ENCODE results near the gene PACS1.
"Not testable (repeated sequence)": the region's sequence is repeated elsewhere in the genome, so short reads cannot be mapped to it uniquely, and the experiment has no call there.

PACS1 gene

DNA sequence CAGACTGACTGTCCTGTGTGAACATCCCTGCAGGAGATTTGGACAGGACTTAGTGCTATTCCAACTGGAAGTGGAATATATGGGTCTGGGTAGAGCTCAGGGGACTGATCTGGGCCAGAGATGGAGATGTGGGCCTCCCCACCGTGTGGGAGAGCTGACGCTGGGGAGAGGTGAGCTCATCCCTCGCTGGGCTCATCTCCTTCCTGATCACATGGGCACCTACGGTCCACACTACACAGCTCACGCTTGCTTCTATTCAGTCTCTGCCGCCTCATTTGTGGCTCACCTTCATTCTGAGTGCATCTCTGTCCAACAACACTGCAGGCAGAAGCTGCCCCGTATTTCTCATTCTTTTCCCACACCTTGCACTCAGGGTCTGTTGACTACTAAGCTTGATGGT, 181.7 kb downstream of the PACS1 start:
- ChIA-PET POLR2A (ENCODE audit: low non-redundant PET) (no interaction called here), CTCF (no interaction called here)
- H3K27ac ChIP-seq, result no peak overlapping the region
- no peak for DNase-seq (ENCODE audit: low spot score)
- TF ChIP-seq, protein P1, sequence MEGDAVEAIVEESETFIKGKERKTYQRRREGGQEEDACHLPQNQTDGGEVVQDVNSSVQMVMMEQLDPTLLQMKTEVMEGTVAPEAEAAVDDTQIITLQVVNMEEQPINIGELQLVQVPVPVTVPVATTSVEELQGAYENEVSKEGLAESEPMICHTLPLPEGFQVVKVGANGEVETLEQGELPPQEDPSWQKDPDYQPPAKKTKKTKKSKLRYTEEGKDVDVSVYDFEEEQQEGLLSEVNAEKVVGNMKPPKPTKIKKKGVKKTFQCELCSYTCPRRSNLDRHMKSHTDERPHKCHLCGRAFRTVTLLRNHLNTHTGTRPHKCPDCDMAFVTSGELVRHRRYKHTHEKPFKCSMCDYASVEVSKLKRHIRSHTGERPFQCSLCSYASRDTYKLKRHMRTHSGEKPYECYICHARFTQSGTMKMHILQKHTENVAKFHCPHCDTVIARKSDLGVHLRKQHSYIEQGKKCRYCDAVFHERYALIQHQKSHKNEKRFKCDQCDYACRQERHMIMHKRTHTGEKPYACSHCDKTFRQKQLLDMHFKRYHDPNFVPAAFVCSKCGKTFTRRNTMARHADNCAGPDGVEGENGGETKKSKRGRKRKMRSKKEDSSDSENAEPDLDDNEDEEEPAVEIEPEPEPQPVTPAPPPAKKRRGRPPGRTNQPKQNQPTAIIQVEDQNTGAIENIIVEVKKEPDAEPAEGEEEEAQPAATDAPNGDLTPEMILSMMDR (conservative IDR thresholded peaks at IDR 0.05; ENCODE audit: low read depth), result no peak

DNA sequence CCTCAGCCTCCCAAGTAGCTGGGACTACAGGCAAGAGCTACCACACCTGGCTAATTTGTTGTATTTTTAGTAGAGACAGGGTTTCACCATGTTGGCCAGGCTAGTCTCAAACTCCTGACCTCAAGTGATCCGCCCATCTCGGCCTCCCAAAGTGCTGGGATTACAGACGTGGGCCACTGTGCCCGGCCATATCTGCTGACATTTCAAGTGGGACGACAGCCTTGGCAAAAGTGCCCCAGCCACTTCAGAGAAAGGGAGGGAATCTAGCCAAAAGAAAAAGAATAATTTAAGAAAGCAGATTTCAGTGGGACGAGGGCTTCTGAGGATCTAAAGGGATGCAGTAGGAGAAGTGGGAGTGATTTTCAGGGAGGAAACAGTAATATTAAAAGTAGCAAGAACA, 183.0 kb downstream of the PACS1 start:
- H3K27ac ChIP-seq; DNase-seq (ENCODE audit: low spot score); POLR2A ChIA-PET (ENCODE audit: low non-redundant PET): not testable (repeated sequence)
- CTCF ChIA-PET, result interaction anchor here (0.6 kb wide), 1 partner anchor 18 kb away, joined by 5 read pairs; no protein-coding TSS in a partner anchor

DNA sequence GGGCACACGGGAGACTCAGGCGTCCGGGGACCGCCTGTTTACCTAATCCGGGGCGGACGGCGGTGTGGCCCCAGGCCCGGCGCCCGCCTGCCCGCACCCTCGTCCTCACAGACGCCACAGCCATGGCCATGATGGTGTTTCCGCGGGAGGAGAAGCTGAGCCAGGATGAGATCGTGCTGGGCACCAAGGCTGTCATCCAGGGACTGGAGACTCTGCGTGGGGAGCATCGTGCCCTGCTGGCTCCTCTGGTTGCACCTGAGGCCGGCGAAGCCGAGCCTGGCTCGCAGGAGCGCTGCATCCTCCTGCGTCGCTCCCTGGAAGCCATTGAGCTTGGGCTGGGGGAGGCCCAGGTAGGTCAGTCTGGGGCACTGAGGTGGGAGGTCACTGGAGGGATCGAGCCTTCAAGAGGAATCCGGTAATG, 188.4 kb downstream of the PACS1 start:
- no peak for DNase-seq (ENCODE audit: low spot score)
- peak overlapping the region; percentile 79 for H3K27ac ChIP-seq
- TF ChIP-seq, protein P1 (conservative IDR thresholded peaks at IDR 0.05; ENCODE audit: low read depth), result peak; percentile 42; the same call in 1 of the 2 replicates
- POLR2A ChIA-PET (ENCODE audit: low non-redundant PET), result interaction anchor here (0.6 to 0.7 kb wide), 2 partner anchors 16 to 31 kb away, joined by 3 read pairs; no protein-coding TSS in a partner anchor
- CTCF ChIA-PET, result interaction anchor here (0.5 to 1.4 kb wide), 9 partner anchors 13 to 583 kb away, joined by 3 to 5 read pairs (median 3); no protein-coding TSS in a partner anchor

DNA sequence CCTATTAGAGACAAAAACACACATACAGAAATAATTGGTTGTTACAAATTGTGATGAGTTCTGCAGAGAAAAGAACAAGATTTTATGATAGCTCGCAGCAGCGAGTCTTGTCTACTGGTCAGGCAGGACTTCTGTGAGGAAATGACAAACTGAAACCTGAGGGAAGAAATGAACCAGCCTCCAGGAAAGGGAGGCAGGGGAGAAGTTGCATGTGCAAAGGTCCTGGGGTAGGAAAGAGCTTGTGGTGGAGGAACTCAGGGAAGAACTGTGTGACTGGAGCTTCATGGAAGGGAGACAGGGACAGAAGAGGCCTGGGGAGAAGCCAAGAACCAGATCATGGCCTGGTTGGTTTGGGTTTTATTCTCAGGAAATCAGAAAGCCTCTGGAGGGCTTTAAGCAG, 189.2 kb downstream of the PACS1 start:
- ChIA-PET CTCF (interaction anchor here (0.5 to 1.4 kb wide), 5 partner anchors 17 to 163 kb away, joined by 3 to 4 read pairs (median 3); partner anchors contain the start of gene TMEM151A), POLR2A (ENCODE audit: low non-redundant PET) (no interaction called here)
- TF ChIP-seq, protein P1 (conservative IDR thresholded peaks at IDR 0.05; ENCODE audit: low read depth), result no peak
- DNase-seq (ENCODE audit: low spot score), result no peak
- H3K27ac ChIP-seq, result no peak overlapping the region

DNA sequence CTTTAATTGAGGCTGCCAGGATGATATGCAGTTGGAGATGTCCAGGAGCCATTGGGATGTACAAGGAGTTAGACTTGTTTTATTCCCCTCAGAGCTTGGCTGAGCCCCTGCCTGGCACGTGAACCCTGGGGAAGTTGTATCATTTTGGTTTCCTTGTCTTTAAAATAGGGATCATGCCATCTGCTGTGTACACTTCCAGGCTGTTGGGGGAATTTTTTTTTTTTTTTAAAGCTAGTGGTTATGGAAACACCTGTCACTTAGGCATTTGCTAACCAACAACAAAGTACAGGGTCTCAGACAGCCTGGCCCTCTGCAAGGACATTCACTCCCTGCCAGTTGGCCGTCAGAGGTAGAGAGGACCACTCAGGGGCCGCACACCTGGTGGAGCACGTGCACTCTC, 189.9 kb downstream of the PACS1 start:
- ChIA-PET POLR2A (ENCODE audit: low non-redundant PET) (no interaction called here), CTCF (interaction anchor here (0.6 to 0.7 kb wide), 2 partner anchors 32 to 348 kb away, joined by 3 read pairs; partner anchors contain the start of gene TMEM151A)
- no peak for DNase-seq (ENCODE audit: low spot score)
- TF ChIP-seq, protein P1 (conservative IDR thresholded peaks at IDR 0.05; ENCODE audit: low read depth), result no peak
- H3K27ac ChIP-seq, result no peak overlapping the region

DNA sequence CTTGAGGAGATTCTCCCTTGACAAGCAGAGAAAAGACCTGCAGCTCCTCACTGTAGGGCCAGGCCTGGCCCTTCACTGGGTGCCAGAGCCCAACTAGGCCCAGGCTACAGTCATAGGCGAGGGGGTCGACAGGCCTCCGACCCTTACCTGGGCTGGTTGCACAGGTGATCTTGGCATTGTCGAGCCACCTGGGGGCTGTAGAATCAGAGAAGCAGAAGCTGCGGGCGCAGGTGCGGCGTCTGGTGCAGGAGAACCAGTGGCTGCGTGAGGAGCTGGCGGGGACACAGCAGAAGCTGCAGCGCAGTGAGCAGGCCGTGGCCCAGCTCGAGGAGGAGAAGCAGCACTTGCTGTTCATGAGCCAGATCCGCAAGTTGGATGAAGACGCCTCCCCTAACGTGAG, 191.5 kb downstream of the PACS1 start:
- no peak overlapping the region for H3K27ac ChIP-seq
- CTCF ChIA-PET, result no interaction called here
- POLR2A ChIA-PET (ENCODE audit: low non-redundant PET), result no interaction called here
- TF ChIP-seq, protein P1 (conservative IDR thresholded peaks at IDR 0.05; ENCODE audit: low read depth), result no peak
- DNase-seq (ENCODE audit: low spot score), result no peak

DNA sequence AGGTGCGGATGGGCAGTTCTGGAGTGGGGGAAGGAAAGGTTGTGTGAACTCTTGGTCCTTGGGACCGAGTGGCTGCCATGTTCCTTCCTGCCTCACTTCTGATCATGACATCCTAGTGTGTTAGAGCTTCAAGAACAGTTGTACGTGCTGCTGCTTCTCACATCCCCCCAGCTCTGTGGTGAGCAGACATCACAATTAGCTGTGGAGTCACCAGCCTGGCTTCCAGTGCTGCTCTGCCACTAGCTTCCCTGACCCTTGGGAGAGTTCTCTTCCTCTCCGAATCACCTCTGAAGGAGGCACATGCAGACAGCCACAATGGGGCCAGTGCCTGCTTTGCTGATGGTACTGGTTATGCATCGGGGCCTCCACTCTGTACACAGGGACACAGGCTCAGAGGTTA, 192.1 kb downstream of the PACS1 start:
- ChIA-PET CTCF (interaction anchor here (0.5 kb wide), 1 partner anchor 1111 kb away, joined by 3 read pairs; no protein-coding TSS in a partner anchor), POLR2A (ENCODE audit: low non-redundant PET) (no interaction called here)
- no peak for DNase-seq (ENCODE audit: low spot score)
- H3K27ac ChIP-seq, result no peak overlapping the region; the same call in 1 of the 2 replicates
- TF ChIP-seq, protein P1 (conservative IDR thresholded peaks at IDR 0.05; ENCODE audit: low read depth), result no peak
